Chondrocyte (in vitro differentiated cells): Measurements from ENCODE around the gene PSD4. TPM values are rescaled to one million over a fixed set of nuclear protein-coding genes. Genes with fewer than 3 reads are reported as not detected.

ENCODE experiments used
- DNase-seq: peaks from one replicate; pipeline ENCODE4 v3.0.0; 2021; ENCODE audit warnings: mixed read lengths, low spot score
- H3K27ac Mint-ChIP-seq: one replicate; pipeline ENCODE4 v1.8.0; 2021; ENCODE audit warnings: mild to moderate bottlenecking, moderate library complexity, mixed read lengths; ENCODE audit not compliant: unreplicated experiment
- H3K27me3 Mint-ChIP-seq: 2 replicates; pipeline ENCODE4 v1.8.0; 2021; ENCODE audit warnings: low read depth, mixed read lengths
- H3K36me3 Mint-ChIP-seq: 2 replicates; pipeline ENCODE4 v1.8.0; 2021; ENCODE audit warnings: low read depth, mixed read lengths
- H3K4me1 Mint-ChIP-seq: 2 replicates; pipeline ENCODE4 v1.8.0; 2021; ENCODE audit warnings: low read depth, mild to moderate bottlenecking, mixed read lengths
- H3K4me3 Mint-ChIP-seq: one replicate; pipeline ENCODE4 v1.8.0; 2021; ENCODE audit warnings: mild to moderate bottlenecking, moderate library complexity, mixed read lengths; ENCODE audit not compliant: unreplicated experiment
- H3K9me3 Mint-ChIP-seq: 2 replicates; pipeline ENCODE4 v1.8.0; 2021; ENCODE audit warnings: low read depth, mixed read lengths
- total RNA-seq: library from RNA; stranded (reverse); gene quantifications from 3 replicates; pipeline ENCODE4 v1.2.1, GENCODE V29; 2021
- TF ChIP-seq, protein P1 (sequence below): fragments of 200-600 bp; sonication (generic); IDR thresholded peaks from 2 replicates; pipeline ENCODE4 v1.5.0; 2021; ENCODE audit warnings: antibody characterized with exemption, mild to moderate bottlenecking, moderate library complexity

PSD4 gene
- total RNA-seq, 1 donor from 2014 or later, result 5.5 TPM

DNA sequence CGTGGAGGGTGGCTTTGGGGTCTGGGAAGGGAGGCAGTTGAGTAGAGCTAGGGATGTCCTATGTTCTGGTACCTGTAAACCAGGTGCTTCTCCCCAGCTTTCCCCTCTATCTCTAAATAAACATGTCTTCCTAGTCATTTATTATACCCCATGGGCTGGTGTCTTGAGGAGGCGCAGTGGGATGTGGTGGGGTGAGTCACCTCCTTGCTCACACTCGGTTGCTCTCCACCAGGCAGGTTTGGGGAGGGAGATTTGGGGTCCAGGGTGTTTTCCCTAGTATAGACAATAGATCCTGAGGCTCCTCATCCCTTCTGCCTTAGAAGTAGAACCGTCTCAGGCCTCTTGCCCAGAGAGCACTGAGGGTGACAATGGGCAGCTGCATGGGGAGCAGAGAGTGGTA lies 5.1 kb downstream of the PSD4 start:
- Mint-ChIP-seq H3K9me3 (no peaks in the 10 kb centered on the region), H3K4me1 (no peaks in the 10 kb centered on the region), H3K36me3 (no peaks in the 10 kb centered on the region), H3K27ac (no peak overlapping the region), H3K4me3 (no peak overlapping the region), H3K27me3 (no peaks in the 10 kb centered on the region)
- DNase-seq, result no peak
- TF ChIP-seq, protein P1, sequence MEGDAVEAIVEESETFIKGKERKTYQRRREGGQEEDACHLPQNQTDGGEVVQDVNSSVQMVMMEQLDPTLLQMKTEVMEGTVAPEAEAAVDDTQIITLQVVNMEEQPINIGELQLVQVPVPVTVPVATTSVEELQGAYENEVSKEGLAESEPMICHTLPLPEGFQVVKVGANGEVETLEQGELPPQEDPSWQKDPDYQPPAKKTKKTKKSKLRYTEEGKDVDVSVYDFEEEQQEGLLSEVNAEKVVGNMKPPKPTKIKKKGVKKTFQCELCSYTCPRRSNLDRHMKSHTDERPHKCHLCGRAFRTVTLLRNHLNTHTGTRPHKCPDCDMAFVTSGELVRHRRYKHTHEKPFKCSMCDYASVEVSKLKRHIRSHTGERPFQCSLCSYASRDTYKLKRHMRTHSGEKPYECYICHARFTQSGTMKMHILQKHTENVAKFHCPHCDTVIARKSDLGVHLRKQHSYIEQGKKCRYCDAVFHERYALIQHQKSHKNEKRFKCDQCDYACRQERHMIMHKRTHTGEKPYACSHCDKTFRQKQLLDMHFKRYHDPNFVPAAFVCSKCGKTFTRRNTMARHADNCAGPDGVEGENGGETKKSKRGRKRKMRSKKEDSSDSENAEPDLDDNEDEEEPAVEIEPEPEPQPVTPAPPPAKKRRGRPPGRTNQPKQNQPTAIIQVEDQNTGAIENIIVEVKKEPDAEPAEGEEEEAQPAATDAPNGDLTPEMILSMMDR, result no peak

GRCh38 chr2:113179446-113180045 lies 5.8 kb downstream of the PSD4 start:
- TF ChIP-seq, protein P1, result no peak
- DNase-seq, result no peak
- no peaks in the 10 kb centered on the region for H3K4me1 Mint-ChIP-seq
- no peaks in the 10 kb centered on the region for H3K27me3 Mint-ChIP-seq
- H3K36me3 Mint-ChIP-seq, result no peaks in the 10 kb centered on the region
- no peaks in the 10 kb centered on the region for H3K9me3 Mint-ChIP-seq
- H3K4me3 Mint-ChIP-seq, result no peak overlapping the region
- no peak overlapping the region for H3K27ac Mint-ChIP-seq

- no peaks in the 10 kb centered on the region for H3K36me3 Mint-ChIP-seq
- H3K9me3 Mint-ChIP-seq, result no peaks in the 10 kb centered on the region
- no peak overlapping the region for H3K27ac Mint-ChIP-seq
- no peak for DNase-seq
- TF ChIP-seq, protein P1, result no peak
- H3K4me3 Mint-ChIP-seq, result no peak overlapping the region
- peaks cover 2% of the 10 kb centered on the region for H3K4me1 Mint-ChIP-seq
- H3K27me3 Mint-ChIP-seq, result no peaks in the 10 kb centered on the region
These were observed 6.6 kb downstream of the PSD4 start for GRCh38 chr2:113180131-113180946.

DNA sequence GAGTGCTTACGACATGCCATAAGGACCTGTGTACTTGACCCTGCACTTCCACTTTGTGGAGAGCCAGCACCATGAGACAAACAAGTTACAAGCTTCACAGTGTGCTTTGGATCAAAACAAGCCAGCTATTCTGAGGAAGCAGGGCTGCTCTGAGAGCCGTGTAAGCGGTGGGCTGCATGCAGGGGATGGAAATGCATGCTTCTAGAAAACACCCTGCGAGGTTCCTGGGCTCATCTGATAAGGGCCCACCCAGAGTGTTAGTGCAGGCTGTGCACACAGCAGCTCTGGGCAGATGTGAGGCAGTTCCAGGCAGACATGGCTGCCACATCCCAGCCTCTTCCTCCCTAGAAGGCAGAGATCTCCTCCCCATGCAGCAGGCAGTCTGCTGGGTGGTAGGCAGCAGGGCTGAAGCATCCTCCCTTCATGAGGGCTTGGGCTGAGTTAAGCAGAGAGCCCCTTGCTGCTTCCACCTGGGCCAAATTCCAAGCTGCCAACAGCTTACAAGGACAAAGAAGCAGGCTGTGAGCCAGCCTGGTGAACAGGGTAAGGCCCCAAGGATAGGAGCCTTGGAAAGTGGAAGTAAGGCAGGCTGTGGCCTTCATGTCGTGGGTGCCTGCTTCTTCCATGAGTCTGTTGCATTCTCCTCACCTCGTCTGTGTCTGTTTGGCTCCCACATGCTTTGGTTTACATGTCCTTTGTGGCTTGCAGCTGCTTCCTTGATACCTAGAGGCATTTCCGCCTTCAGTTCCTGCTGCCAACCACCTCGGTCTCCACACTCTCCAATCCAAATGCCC lies 7.7 kb downstream of the PSD4 start:
- DNase-seq, result no peak
- Mint-ChIP-seq H3K27ac (no peak overlapping the region), H3K27me3 (no peaks in the 10 kb centered on the region), H3K4me3 (no peak overlapping the region), H3K9me3 (no peaks in the 10 kb centered on the region), H3K36me3 (no peaks in the 10 kb centered on the region), H3K4me1 (peaks cover 8% of the 10 kb centered on the region)
- TF ChIP-seq, protein P1, result no peak
